Central memory CD8-positive, alpha-beta T cell (primary cell): Measurements from ENCODE around the gene PRKACA.
A peak's percentile ranks its signal among the peaks of the same experiment; 100 is the strongest.

Experiments used
- ATAC-seq: fragments of 150-1000 bp; cut with Tn5 transposase; replicated peaks from 2 replicates; pipeline ENCODE4 v1.10.0; 2022; ENCODE audit warnings: mild to moderate bottlenecking, moderate FRiP score, moderate number of reproducible peaks; ENCODE audit not compliant: poor library complexity, severe bottlenecking; ENCODE audit errors: extremely low read depth
- DNase-seq, 2 donors: peaks; one replicate each; pipeline ENCODE4 v3.0.0; 2021; ENCODE audit warnings: low spot score in 2 of 2
- H3K27ac Mint-ChIP-seq: one replicate; pipeline ENCODE4 v1.8.0; 2022; ENCODE audit warnings: low read depth, mild to moderate bottlenecking, moderate library complexity, mixed read lengths
- H3K27me3 Mint-ChIP-seq: one replicate; pipeline ENCODE4 v1.8.0; 2022; ENCODE audit warnings: mixed read lengths
- H3K36me3 Mint-ChIP-seq: one replicate; pipeline ENCODE4 v1.8.0; 2022; ENCODE audit warnings: mild to moderate bottlenecking, moderate library complexity, mixed read lengths; ENCODE audit not compliant: insufficient read depth
- H3K4me1 Mint-ChIP-seq: one replicate; pipeline ENCODE4 v1.8.0; 2022; ENCODE audit warnings: mixed read lengths
- H3K4me3 Mint-ChIP-seq: one replicate; pipeline ENCODE4 v1.8.0; 2022; ENCODE audit warnings: mild to moderate bottlenecking, moderate library complexity, mixed read lengths
- H3K9me3 Mint-ChIP-seq: one replicate; pipeline ENCODE4 v1.8.0; 2022; ENCODE audit warnings: mixed read lengths

The PRKACA gene

GRCh38 chr19:14061751-14062557, 55.6 kb downstream of the PRKACA start, which contains the start of gene PALM3:
TSS of gene PALM3 (minus strand) at chr19:14062076. CDS start at chr19:14061980, 96 bp downstream.
- ATAC-seq (no peak), DNase-seq (no peak)
- H3K9me3 Mint-ChIP-seq = no peaks in the 10 kb centered on the region
- peaks cover 16% of the 10 kb centered on the region for H3K4me1 Mint-ChIP-seq
- no peak within 1 kb of the TSS for H3K4me3 Mint-ChIP-seq
- H3K27ac Mint-ChIP-seq = no peak within 1 kb of the TSS
- H3K36me3 Mint-ChIP-seq = peaks cover 2% of the 10 kb centered on the region
- peaks cover 52% of the 10 kb centered on the region for H3K27me3 Mint-ChIP-seq

GRCh38 chr19:14061081-14061749, 56.3 kb downstream of the PRKACA start:
- H3K27me3 Mint-ChIP-seq = peaks cover 48% of the 10 kb centered on the region
- H3K4me3 Mint-ChIP-seq = no peak overlapping the region
- peaks cover 16% of the 10 kb centered on the region for H3K4me1 Mint-ChIP-seq
- no peak for ATAC-seq
- peaks cover 2% of the 10 kb centered on the region for H3K36me3 Mint-ChIP-seq
- no peak overlapping the region for H3K27ac Mint-ChIP-seq
- no peak for DNase-seq
- H3K9me3 Mint-ChIP-seq = no peaks in the 10 kb centered on the region

- ATAC-seq = no peak
- Mint-ChIP-seq H3K4me3 (no peak overlapping the region), H3K27me3 (peaks cover 42% of the 10 kb centered on the region), H3K36me3 (peaks cover 3% of the 10 kb centered on the region), H3K9me3 (no peaks in the 10 kb centered on the region), H3K4me1 (peaks cover 26% of the 10 kb centered on the region), H3K27ac (no peak overlapping the region)
- no peak for DNase-seq
Measured at GRCh38 chr19:14059652-14060155, 57.9 kb downstream of the PRKACA start.

DNA sequence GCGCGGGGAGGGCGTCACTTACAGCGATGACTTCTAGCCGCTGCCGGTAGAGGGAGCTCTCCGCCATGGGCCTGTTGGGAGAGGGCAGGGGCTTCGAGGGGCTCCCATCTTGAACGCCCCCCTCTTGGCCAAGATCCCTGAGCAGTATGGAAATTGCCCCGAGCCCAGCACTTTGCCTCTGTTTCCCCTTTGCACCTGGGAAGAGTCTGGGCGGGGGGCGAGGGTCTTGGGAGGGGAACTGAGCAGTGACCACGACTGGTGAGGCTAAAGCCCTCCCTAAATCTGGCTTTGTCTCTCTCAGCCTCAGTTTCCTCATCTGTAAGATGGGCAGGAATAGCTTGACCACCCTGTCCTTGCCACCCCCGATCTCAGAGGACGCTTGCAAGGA, 58.5 kb downstream of the PRKACA start:
- Mint-ChIP-seq H3K27ac (no peak overlapping the region), H3K4me1 (peaks cover 27% of the 10 kb centered on the region), H3K9me3 (no peaks in the 10 kb centered on the region), H3K36me3 (peaks cover 3% of the 10 kb centered on the region), H3K27me3 (peaks cover 42% of the 10 kb centered on the region), H3K4me3 (peak overlapping the region; percentile 60)
- ATAC-seq = no peak
- DNase-seq = peak in 1 of 2 donors; percentile 49

DNA sequence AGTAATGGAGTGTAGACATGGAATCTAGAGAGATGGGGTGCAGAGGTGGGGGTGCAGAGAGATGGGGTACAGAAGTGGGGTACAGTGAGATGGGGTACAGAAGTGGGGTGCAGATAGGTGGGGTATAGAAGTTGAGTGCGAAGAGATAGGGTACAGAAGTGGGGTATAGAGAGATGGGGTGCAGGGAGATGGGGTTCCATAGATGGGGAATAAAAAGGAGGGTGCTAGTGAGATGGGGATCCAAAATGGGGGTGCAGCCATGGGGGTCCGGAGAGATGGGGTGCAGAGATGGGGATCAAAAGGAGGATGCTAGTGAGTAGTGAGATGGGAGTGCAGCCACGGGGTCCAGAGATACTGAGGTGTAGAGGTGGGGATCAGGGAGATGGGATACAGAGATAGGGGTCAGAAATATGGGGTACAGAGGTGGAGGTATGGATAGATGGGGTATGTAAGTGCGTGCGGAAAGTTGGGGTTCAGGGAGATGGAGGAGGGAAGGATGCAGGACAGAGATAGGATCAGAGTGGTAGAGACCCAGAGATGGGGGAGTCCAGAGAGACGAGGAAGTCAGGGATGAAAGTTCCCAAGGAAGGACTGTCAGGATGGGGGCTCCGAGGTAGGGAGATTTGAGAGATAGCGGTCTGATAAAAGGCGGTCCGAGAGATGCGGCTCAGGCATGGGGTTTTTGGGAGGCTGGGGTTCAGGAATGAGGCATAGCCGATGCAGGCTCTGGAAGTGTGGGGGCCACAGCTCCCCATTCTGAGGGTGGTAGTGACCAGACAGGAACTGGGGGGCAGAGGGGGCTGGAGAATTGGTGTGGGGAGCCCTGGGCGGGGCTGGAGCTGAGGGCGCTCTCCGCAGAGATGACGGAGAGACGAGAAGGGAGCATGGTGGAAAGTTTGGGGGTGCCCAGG, 59.1 kb downstream of the PRKACA start:
- DNase-seq (no peak), ATAC-seq (no peak)
- Mint-ChIP-seq H3K36me3 (peaks cover 3% of the 10 kb centered on the region), H3K27ac (no peak overlapping the region), H3K9me3 (no peaks in the 10 kb centered on the region), H3K4me1 (peaks cover 27% of the 10 kb centered on the region), H3K4me3 (peak overlapping the region; percentile 60), H3K27me3 (peaks cover 42% of the 10 kb centered on the region)

DNA sequence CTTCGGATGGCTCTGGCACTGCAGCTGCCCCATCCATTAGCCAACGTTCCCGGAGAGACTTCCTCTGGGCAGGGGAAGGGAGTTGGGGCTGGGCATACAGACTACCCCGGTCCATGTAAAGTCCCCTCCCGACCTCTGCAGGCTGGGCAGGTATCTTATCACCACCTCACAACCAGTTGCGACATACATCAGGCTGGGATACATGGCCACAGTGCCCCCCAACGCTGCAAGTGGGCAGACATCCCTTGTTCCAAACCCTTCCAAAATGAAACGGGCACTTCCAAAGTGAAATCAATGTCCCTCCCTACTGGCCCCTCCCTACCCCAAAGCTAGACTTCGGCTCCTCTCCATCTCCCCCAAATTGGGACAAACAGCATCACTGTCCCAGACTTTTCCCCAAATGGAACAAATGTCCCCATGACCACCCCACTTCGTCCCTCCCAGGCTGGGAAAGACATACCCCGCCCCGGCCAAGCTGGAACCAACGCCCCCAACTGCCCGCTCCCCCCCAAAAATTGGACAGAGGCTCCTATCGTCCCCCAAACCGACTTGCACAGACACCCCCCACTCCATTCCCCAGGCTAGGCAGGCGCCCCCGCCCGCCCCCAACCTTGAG, 60.7 kb downstream of the PRKACA start:
- Mint-ChIP-seq H3K9me3 (no peaks in the 10 kb centered on the region), H3K27ac (no peak overlapping the region)

DNA sequence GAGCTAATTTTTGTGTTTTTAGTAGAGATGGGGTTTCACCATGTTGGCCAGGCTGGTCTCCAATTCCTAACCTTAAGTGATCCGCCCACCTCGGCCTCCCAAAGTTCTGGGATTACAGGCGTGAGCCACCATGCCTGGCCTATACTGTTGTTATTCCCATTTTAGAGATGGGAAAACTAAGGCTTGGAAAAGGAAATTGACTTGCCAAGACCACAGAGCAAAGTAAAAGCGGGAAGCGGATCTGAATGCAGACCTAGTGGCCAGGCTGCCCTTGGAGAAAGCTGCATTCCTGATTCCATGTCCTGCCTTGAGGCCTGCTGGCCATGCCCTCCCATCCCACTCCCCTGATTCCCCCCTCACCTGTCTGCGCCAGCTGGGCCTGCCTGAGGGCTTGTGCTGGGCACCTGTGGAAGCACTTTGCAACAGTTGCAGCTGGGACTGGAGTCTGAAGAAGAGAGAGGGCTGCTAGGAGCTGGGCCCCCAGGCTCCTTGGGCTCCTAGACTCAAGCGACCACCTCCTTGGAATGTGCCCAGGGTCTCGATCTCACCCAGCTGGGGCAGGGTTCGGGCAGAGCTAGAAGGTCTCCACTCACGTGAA, 61.4 kb downstream of the PRKACA start:
- ATAC-seq = no peak
- Mint-ChIP-seq H3K27ac (no peak overlapping the region), H3K4me3 (peak overlapping the region; percentile 45), H3K9me3 (no peaks in the 10 kb centered on the region), H3K27me3 (peaks cover 37% of the 10 kb centered on the region), H3K36me3 (peaks cover 16% of the 10 kb centered on the region), H3K4me1 (peaks cover 27% of the 10 kb centered on the region)
- no peak for DNase-seq

More for the DNA sequence above, 60.7 kb downstream of the PRKACA start:
- H3K4me1 Mint-ChIP-seq = peaks cover 27% of the 10 kb centered on the region
- no peak for DNase-seq
- peaks cover 13% of the 10 kb centered on the region for H3K36me3 Mint-ChIP-seq
- ATAC-seq = no peak
- H3K27me3 Mint-ChIP-seq = peaks cover 42% of the 10 kb centered on the region
- peak overlapping the region; percentile 45 for H3K4me3 Mint-ChIP-seq

DNA sequence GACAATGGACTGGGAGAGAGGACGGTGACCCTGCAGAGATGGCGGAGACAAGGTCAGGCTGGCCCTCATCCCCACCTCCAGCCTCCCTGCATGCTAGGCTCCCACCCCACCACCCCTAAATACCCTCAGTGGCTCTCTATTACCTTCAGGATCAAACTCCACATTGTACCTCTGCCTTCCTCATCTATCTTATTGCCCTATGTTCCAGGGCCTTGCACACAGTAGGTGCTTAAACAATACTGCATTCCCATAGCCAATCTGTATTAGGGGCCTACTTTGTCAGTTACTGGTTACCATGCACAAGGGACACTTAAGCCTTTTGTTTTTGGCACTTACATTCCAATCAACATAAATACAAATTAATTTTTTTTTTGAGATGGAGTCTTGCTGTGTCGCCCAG, 62.2 kb downstream of the PRKACA start:
- no peak overlapping the region for H3K27ac Mint-ChIP-seq
- ATAC-seq = no peak
- no peaks in the 10 kb centered on the region for H3K9me3 Mint-ChIP-seq

GRCh38 chr19:14054721-14055120, 62.8 kb downstream of the PRKACA start:
- ATAC-seq (no peak), DNase-seq (no peak)
- peaks cover 29% of the 10 kb centered on the region for H3K36me3 Mint-ChIP-seq
- peak overlapping the region; percentile 58 for H3K27ac Mint-ChIP-seq
- peaks cover 22% of the 10 kb centered on the region for H3K27me3 Mint-ChIP-seq
- H3K4me1 Mint-ChIP-seq = peaks cover 27% of the 10 kb centered on the region
- H3K4me3 Mint-ChIP-seq = no peak overlapping the region
- H3K9me3 Mint-ChIP-seq = no peaks in the 10 kb centered on the region

More for the DNA sequence above, 62.2 kb downstream of the PRKACA start:
- H3K27me3 Mint-ChIP-seq = peaks cover 29% of the 10 kb centered on the region
- no peak overlapping the region for H3K4me3 Mint-ChIP-seq
- peaks cover 27% of the 10 kb centered on the region for H3K4me1 Mint-ChIP-seq
- DNase-seq = no peak
- peaks cover 22% of the 10 kb centered on the region for H3K36me3 Mint-ChIP-seq

GRCh38 chr19:14054099-14054498, 63.5 kb downstream of the PRKACA start:
- H3K36me3 Mint-ChIP-seq = peaks cover 35% of the 10 kb centered on the region
- peaks cover 16% of the 10 kb centered on the region for H3K27me3 Mint-ChIP-seq
- peak overlapping the region; percentile 58 for H3K27ac Mint-ChIP-seq
- no peak overlapping the region for H3K4me3 Mint-ChIP-seq
- H3K4me1 Mint-ChIP-seq = peaks cover 25% of the 10 kb centered on the region
- ATAC-seq (no peak), DNase-seq (no peak)
- no peaks in the 10 kb centered on the region for H3K9me3 Mint-ChIP-seq

DNA sequence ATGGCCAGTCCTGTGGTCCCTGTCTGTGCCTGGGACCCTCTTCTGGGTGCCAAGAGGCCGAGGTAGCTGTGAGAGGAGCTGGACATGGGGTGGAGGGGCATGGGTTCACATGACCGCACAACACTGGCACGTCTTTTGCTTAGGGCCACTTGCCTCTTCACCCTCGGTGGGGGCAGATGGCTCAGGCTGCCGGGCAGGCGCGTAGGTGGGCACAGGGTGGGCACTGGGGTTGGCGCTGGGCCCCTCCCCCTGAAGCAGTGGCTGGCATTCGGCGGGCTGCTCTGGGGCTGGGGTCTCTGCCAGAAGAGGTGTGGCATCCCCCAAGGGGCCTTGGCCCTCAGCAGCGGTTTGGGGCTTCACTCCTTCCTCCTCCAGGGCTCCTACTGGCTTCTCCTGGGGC, 64.1 kb downstream of the PRKACA start:
- Mint-ChIP-seq H3K36me3 (peaks cover 41% of the 10 kb centered on the region), H3K4me3 (no peak overlapping the region), H3K27ac (peak overlapping the region; percentile 58), H3K9me3 (no peaks in the 10 kb centered on the region), H3K27me3 (peaks cover 10% of the 10 kb centered on the region), H3K4me1 (peaks cover 23% of the 10 kb centered on the region)
- DNase-seq (no peak), ATAC-seq (no peak)
